Cardiac fibroblast (primary cell): ENCODE results near the gene ACTL8.

Experiments used
- DNase-seq, 2 donors: peaks; one replicate each; pipeline versions ENCODE4 v3.0.0 to v3.0.0-alpha.2; 2010; ENCODE audit warnings: low read depth in 2 of 2
- H3K4me3 ChIP-seq, 2 donors: replicated peaks in 1 of 2; 1 replicate in 1 of 2; 2 replicates in 1 of 2; pipeline ENCODE4 v1.5.1; 2011; ENCODE audit warnings: low read depth in 2 of 2, low read length in 2 of 2, mild to moderate bottlenecking in 2 of 2, moderate library complexity in 1 of 2
- TF ChIP-seq, protein P1 (sequence below): IDR thresholded peaks from one replicate; pipeline ENCODE4 v1.5.1; 2011; ENCODE audit warnings: low read depth, mild to moderate bottlenecking, low read length, inconsistent platforms

The ACTL8 gene

DNA sequence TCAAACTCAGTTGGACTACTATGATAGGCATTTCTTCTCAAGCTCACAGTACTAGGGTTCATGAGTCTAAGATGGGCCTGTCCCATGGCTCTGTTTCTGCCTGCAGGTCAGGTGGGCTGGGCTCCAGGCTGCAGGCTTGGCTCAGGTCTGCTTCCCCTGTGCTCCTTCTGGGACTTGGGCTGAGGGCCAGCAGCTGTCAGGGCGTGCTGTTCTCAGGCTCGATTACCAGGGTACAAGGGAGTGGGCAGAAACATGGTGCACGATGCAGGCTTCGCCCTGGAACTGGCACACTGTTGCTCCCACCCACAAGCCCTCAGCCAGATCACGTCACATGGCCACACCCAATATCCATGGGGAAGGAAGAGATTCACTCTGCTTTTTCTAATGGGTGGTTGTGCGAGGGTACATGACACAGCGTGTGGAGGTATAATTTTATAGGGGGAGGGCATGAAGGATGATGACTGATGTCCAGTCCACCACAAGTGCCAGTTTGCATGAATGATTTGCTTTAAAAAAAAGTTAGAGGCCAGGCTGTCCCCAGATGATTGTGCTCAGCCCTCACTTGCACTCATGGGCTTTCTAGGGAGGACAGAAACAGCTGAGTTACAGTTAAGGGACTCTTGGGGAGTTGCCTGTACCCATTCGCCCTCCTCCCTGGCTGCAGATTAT, 118.0 kb downstream of the ACTL8 start:
- no peak overlapping the region for H3K4me3 ChIP-seq
- TF ChIP-seq, protein P1, sequence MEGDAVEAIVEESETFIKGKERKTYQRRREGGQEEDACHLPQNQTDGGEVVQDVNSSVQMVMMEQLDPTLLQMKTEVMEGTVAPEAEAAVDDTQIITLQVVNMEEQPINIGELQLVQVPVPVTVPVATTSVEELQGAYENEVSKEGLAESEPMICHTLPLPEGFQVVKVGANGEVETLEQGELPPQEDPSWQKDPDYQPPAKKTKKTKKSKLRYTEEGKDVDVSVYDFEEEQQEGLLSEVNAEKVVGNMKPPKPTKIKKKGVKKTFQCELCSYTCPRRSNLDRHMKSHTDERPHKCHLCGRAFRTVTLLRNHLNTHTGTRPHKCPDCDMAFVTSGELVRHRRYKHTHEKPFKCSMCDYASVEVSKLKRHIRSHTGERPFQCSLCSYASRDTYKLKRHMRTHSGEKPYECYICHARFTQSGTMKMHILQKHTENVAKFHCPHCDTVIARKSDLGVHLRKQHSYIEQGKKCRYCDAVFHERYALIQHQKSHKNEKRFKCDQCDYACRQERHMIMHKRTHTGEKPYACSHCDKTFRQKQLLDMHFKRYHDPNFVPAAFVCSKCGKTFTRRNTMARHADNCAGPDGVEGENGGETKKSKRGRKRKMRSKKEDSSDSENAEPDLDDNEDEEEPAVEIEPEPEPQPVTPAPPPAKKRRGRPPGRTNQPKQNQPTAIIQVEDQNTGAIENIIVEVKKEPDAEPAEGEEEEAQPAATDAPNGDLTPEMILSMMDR = no peak
- DNase-seq = no peak

- no peak overlapping the region for H3K4me3 ChIP-seq
- peak; percentile 73 to 93 for DNase-seq
- TF ChIP-seq, protein P1 = no peak
Measured at GRCh38 chr1:17874231-17874630, 119.1 kb downstream of the ACTL8 start.

DNA sequence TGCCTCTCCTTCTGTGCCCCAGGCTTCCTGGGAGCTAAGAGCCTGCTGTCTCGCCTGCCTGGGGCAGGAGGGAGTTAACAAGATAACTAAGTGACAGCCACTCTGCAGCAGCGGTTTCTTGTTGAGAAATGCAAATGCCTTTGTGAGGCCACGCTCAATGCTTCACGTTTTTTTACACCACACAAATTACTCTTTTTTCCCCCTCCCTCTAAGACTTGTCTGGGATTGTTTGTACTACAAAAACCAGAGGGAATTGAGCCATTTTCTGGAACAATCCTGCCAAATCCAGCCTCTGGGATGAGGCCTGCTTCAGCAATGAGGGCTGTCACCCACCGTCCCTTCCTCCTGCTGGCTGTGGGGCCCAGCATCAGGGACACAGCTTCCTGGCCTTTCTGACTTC, 119.6 kb downstream of the ACTL8 start:
- DNase-seq = peak; percentile 81 to 82
- no peak overlapping the region for H3K4me3 ChIP-seq

GRCh38 chr1:17875171-17875881, 120.2 kb downstream of the ACTL8 start:
- TF ChIP-seq, protein P1 = no peak
- DNase-seq = peak; percentile 26 to 83
- no peak overlapping the region for H3K4me3 ChIP-seq

More for the DNA sequence above, 119.6 kb downstream of the ACTL8 start:
- TF ChIP-seq, protein P1 = no peak

DNA sequence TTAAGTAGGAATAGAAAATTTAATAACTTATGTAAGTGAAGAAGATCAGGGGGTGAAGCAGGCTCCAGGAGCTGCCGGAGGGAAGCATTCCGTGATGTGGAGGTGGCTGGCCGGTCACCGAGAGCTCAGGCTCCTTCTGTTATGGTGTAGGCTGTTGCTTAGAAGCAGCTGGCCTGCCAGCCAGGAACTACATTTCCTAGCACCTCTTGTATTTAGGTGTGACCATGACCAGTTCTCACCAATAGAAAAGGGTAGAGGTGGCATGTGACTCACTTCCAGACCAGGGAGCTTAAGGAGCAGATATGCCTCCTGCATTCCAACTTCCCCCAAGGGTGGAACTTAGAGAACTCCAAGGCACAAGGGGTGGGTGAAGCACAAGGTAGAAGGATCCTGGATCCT, 120.7 kb downstream of the ACTL8 start:
- no peak overlapping the region for H3K4me3 ChIP-seq
- TF ChIP-seq, protein P1 = no peak
- DNase-seq = peak; percentile 35 to 61
